Esophagus squamous epithelium (tissue), 5 donors: ENCODE data around the gene STARD13. TPM values are rescaled to one million over a fixed set of nuclear protein-coding genes. Genes with fewer than 3 reads are reported as not detected.

ENCODE experiments used
- DNase-seq: peaks from one replicate; lab custom pipeline; 2025; lab: John Stamatoyannopoulos, UW
- H3K27ac ChIP-seq, 4 donors: fragments of 200-600 bp; sonication (generic); one replicate each; pipeline ENCODE4 v1.5.1; 2016 to 2019; ENCODE audit warnings: mild to moderate bottlenecking in 1 of 4
- H3K27me3 ChIP-seq, 4 donors: fragments of 200-600 bp; sonication (generic); 1 replicate in 3 of 4; 2 replicates in 1 of 4; pipeline versions ENCODE4 v1.5.1 to v1.6.0; 2017 to 2021; ENCODE audit warnings: antibody characterized with exemption in 1 of 4
- H3K36me3 ChIP-seq, 3 donors: fragments of 200-600 bp; sonication (generic); one replicate each; pipeline ENCODE4 v1.5.1; 2016 to 2019
- H3K4me1 ChIP-seq, 3 donors: fragments of 200-600 bp; sonication (generic); one replicate each; pipeline ENCODE4 v1.5.1; 2017 to 2019
- H3K4me3 ChIP-seq, 4 donors: fragments of 200-600 bp; sonication (generic); 1 replicate in 3 of 4; 2 replicates in 1 of 4; pipeline ENCODE4 v1.5.1; 2016 to 2019; ENCODE audit warnings: mild to moderate bottlenecking in 2 of 4, moderate library complexity in 1 of 4
- H3K9me3 ChIP-seq, 3 donors: fragments of 200-600 bp; sonication (generic); one replicate each; pipeline ENCODE4 v1.5.1; 2016 to 2019
- POLR2A ChIP-seq, 4 donors: fragments of 450-650 bp; IDR thresholded peaks; one replicate each; pipeline ENCODE4 v1.6.1; 2017; ENCODE audit warnings: antibody characterized with exemption in 4 of 4, mild to moderate bottlenecking in 4 of 4, moderate library complexity in 3 of 4
- whole genome bisulfite sequencing, 2 donors: methylation state at CpG; one replicate each; pipeline ENCODE4 v1.1.5; 2018; 5-methylcytosine and 5-hydroxymethylcytosine counted together
- intact Hi-C: fragments of 100-400 bp; cut with DNase I; formaldehyde crosslinking; loops from one replicate; pipeline ENCODE4 v1.15.0; 2022
- total RNA-seq, 4 donors: library from RNA; depleted of rRNA; stranded (reverse); fragments of >200 nt; gene quantifications; one replicate each; pipeline ENCODE4 v1.1.0, GENCODE V29; 2016
- TF ChIP-seq, protein P1 (sequence below), 6 experiments: fragments of 450-650 bp in 4 of 6; fragments of 200-600 bp in 2 of 6; sonication (generic) in 2 of 6; IDR thresholded peaks; one replicate each; pipeline ENCODE4 v1.5.1; 2016 to 2019; ENCODE audit warnings: antibody characterized with exemption in 6 of 6, mild to moderate bottlenecking in 4 of 6, moderate library complexity in 4 of 6
- donor health status: DM: yes; HTN: yes; CAD: no.

STARD13 gene
- total RNA-seq, 4 donors from 2014 or later: 1.3 to 18.7 (median 4.4) TPM

DNA sequence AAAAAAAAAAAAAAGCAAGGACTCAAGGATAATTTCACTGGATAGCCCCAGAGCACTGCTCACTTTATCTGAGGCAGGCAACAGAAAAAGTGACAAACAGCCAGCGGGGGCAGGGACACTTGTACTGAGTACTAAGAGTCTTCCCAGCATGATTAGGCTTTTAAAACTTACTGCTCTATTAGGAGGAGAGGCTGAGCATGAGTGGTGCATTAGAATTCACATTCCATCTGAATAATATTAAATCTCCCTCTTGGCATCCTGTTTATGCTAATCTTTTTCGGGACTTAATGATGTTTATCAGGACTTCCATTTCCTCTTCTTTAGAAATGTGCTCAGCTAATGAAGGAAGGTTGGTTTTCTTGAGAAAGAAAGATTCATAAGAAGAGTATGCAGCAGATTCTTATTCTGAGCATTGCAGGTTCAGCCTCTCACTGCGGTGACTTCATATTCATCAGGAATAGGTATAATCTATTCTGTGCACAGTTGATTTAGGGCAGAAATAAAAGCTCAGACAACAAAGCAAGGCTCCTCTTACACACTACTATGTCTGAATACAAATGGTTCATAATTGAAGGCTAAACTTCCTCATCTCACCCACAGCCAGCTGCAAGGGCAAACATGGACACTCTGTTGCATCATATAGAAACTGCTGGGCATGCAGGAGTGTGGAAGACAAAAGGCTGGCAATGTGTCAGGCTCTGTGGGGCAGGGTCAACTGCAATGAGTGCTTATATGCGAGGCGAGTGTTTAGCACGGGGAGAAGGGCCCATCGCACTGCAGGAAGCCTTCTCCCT, 162.3 kb downstream of the STARD13 start:
- 59 to 82% methylated on average over 7 of the region's 7 CpGs for WGBS, 2 donors

DNA sequence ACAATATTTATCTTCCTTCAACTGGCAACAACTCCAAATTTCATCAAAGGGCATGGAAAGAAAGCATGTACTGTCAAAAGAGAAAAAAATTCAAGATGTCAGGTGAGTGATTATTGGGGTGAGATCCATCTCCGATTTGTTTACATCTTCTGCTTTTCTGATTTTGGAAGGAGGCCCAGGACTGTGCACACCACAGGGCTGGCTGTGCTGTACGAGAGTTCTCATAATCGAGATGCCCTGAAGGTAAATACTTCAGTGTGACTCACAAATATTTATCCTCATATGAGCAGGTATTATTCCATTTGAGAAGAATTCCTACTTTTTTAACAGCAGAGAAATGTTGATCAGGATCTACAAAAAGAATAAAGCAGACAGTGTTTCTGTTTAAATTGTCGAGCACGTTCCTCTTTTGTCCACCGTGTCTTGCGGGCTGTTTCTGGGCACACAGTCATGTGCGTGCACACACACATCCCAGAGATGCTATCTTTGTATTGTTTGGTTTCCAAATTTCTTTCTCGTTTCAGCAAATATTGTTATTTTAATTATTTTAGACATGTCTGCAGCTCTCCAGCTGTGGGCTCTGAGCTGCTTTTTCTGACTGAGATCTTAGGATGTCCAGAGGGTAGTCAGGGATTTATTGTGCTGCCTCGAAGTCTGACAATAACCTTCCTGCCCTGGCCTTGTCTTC, 165.6 kb downstream of the STARD13 start:
- H3K4me1 ChIP-seq: peaks cover 4 to 57% (median 9%) of the 10 kb centered on the region in 3 donors
- peaks cover 0 to 32% (median 0%) of the 10 kb centered on the region in 3 donors for H3K36me3 ChIP-seq
- no peak for DNase-seq
- H3K9me3 ChIP-seq: no peaks in the 10 kb centered on the region
- TF ChIP-seq, protein P1, sequence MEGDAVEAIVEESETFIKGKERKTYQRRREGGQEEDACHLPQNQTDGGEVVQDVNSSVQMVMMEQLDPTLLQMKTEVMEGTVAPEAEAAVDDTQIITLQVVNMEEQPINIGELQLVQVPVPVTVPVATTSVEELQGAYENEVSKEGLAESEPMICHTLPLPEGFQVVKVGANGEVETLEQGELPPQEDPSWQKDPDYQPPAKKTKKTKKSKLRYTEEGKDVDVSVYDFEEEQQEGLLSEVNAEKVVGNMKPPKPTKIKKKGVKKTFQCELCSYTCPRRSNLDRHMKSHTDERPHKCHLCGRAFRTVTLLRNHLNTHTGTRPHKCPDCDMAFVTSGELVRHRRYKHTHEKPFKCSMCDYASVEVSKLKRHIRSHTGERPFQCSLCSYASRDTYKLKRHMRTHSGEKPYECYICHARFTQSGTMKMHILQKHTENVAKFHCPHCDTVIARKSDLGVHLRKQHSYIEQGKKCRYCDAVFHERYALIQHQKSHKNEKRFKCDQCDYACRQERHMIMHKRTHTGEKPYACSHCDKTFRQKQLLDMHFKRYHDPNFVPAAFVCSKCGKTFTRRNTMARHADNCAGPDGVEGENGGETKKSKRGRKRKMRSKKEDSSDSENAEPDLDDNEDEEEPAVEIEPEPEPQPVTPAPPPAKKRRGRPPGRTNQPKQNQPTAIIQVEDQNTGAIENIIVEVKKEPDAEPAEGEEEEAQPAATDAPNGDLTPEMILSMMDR (IDR thresholded peaks at IDR 0.05): no peak
- TF ChIP-seq POLR2A (IDR thresholded peaks at IDR 0.05): no peak
- WGBS, 2 donors: 29 to 38% methylated on average over 10 of the region's 10 CpGs
- H3K27me3 ChIP-seq: no peaks in the 10 kb centered on the region
- H3K4me3 ChIP-seq: no peak overlapping the region
- intact Hi-C loops: no loop called here
- peak overlapping the region in 3 of 4 donors; percentile 34 to 49 (median 46) for H3K27ac ChIP-seq

More for the DNA sequence above, 162.3 kb downstream of the STARD13 start:
- Histone ChIP-seq H3K27me3 (no peaks in the 10 kb centered on the region), H3K9me3 (no peaks in the 10 kb centered on the region), H3K4me3 (no peak overlapping the region), H3K36me3 (peaks cover 0 to 3% (median 0%) of the 10 kb centered on the region in 3 donors), H3K27ac (peak overlapping the region in 3 of 4 donors; percentile 70 to 86 (median 80)), H3K4me1 (peaks cover 10 to 78% (median 24%) of the 10 kb centered on the region in 3 donors)
- DNase-seq: no peak
- intact Hi-C loops: no loop called here
- TF ChIP-seq, protein P1 (IDR thresholded peaks at IDR 0.05): no peak
- TF ChIP-seq POLR2A (IDR thresholded peaks at IDR 0.05): no peak

DNA sequence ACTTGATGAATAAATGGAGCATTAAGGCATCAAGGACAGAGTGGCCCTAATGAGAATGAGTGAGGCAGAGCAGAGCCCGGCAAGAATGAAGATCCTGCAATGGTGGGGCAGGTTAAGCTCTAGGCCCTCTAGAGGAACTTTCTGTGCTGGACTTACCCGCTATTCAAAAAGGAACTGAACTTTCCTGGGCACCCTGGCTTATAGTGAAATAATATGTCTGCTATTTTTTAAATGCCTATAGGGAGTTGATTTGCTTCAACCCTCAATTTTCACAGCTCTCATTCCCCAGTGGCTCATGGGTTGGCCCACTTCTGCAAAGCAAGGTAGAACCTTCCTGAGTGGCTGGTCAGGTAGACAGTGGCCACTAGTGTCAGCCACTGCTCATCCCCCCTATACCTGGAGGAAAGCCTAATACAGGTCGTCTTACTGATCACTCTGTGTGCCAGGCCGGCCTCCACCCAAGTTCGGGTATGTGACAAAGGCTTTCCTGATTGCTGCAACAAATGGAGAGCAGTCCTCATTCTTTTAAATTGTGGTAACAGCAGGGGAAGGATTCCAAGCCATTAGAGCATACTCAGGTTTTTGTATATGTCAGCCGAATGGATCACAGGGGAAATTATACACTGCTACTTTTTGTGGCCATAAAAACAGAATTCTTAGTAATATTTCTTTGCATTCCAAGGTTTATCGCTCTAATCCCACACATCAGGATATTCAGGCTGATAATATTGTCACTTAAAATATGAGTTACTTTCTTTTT, 166.4 kb downstream of the STARD13 start:
- Histone ChIP-seq H3K4me1 (peaks cover 4 to 49% (median 9%) of the 10 kb centered on the region in 3 donors), H3K36me3 (peaks cover 0 to 34% (median 0%) of the 10 kb centered on the region in 3 donors), H3K27me3 (no peaks in the 10 kb centered on the region), H3K27ac (peak overlapping the region in 3 of 4 donors; percentile 39 to 49 (median 46)), H3K4me3 (no peak overlapping the region), H3K9me3 (no peaks in the 10 kb centered on the region)
- no peak for DNase-seq
- 59 to 61% methylated on average over 7 of the region's 7 CpGs for WGBS, 2 donors
- TF ChIP-seq POLR2A (IDR thresholded peaks at IDR 0.05): no peak
- TF ChIP-seq, protein P1 (IDR thresholded peaks at IDR 0.05): no peak
- intact Hi-C loops: no loop called here

DNA sequence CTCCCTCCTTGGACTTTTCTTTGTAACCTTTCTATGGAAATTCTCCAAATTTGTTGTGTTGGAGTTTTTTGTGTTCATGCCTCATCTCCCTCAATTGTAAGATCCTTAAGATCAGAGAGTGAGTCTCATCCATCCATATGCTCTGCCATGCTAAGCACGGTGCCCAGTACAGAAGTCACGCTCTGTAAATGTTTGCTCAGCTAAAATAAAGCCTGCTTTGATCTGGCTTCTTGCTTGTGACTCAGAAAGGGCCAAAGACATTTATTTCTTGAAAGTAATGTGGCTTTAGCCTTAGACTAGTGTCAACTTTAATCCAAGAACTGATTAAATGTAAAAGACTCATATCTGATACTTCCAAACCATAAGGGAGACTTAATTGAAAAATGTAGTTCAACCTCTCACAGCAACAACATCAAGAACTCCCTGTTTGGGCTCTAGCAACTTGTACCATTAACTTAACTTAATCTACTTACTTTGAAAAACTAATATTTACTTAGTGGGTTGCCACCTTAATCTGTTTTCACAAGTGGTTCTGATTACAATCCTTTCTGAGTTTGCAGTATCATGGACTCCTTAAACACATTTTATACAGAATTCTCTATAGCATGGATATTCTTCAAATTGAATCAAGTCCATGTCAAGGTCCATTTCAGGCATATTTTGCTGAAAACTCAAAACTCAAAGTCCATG, 169.1 kb downstream of the STARD13 start:
- Histone ChIP-seq H3K27ac (peak overlapping the region in 1 of 4 donors; percentile 0), H3K9me3 (no peaks in the 10 kb centered on the region), H3K4me3 (no peak overlapping the region), H3K4me1 (peaks cover 4 to 50% (median 18%) of the 10 kb centered on the region in 3 donors), H3K36me3 (peaks cover 0 to 49% (median 0%) of the 10 kb centered on the region in 3 donors), H3K27me3 (no peaks in the 10 kb centered on the region)
- intact Hi-C loops: no loop called here
- 50 to 56% methylated on average over 2 of the region's 2 CpGs for WGBS, 2 donors
- DNase-seq: no peak
- TF ChIP-seq POLR2A (IDR thresholded peaks at IDR 0.05): no peak
- TF ChIP-seq, protein P1 (IDR thresholded peaks at IDR 0.05): no peak
